Urinary bladder (tissue), 2 donors: Measurements from ENCODE around the gene KCTD20. TPM values are rescaled to one million over a fixed set of nuclear protein-coding genes. Genes with fewer than 3 reads are reported as not detected.

Source experiments
- polyA plus RNA-seq: library from polyadenylated mRNA; stranded (reverse); fragments of 200-250 nt; gene quantifications from one replicate; pipeline ENCODE4 v1.2.3, GENCODE V29; 2013
- small RNA-seq: library from RNA; depleted of rRNA; stranded (forward); fragments of <200 nt; gene quantifications from one replicate; pipeline ENCODE3, GENCODE V24; 2014
- total RNA-seq: library from RNA; depleted of rRNA; stranded (reverse); fragments of >200 nt; gene quantifications from one replicate; pipeline ENCODE4 v1.2.3, GENCODE V29; 2014
- donor health status: healthy.

Gene KCTD20
- total and polyA plus RNA-seq, 2 donors: 37.2 to 93.5 TPM

Small RNAs within 50 kb of the gene (small RNA-seq; reads per million reads assigned to genes)
- not detected for gene RN7SL502P

Other genes starting within 250 kb of the KCTD20 start
- 15.3 TPM for gene BRPF3, start 246.3 kb upstream of the KCTD20 start, total RNA-seq
- gene BRPF3, start 246.3 kb upstream of the KCTD20 start, polyA plus RNA-seq: 17.5 TPM
- not detected for gene PNPLA1, start 172.9 kb upstream of the KCTD20 start, total RNA-seq
- 0.13 TPM for gene PNPLA1, start 172.9 kb upstream of the KCTD20 start, polyA plus RNA-seq
- not detected for gene BNIP5, start 106.1 kb upstream of the KCTD20 start, total RNA-seq
- not detected for gene BNIP5, start 106.1 kb upstream of the KCTD20 start, polyA plus RNA-seq
- 0.79 TPM for gene ETV7, start 55.3 kb upstream of the KCTD20 start, total RNA-seq
- 1.5 TPM for gene ETV7, start 55.3 kb upstream of the KCTD20 start, polyA plus RNA-seq
- gene PXT1, start 146 bp upstream of the KCTD20 start, total RNA-seq: not detected
- gene PXT1, start 146 bp upstream of the KCTD20 start, polyA plus RNA-seq: 0.04 TPM
- gene STK38, start 104.5 kb downstream of the KCTD20 start, total RNA-seq: 43.6 TPM
- gene STK38, start 104.5 kb downstream of the KCTD20 start, polyA plus RNA-seq: 35.4 TPM
- 152 TPM for gene SRSF3, start 151.4 kb downstream of the KCTD20 start, total RNA-seq
- 285 TPM for gene SRSF3, start 151.4 kb downstream of the KCTD20 start, polyA plus RNA-seq
- gene CDKN1A, start 235.7 kb downstream of the KCTD20 start, total RNA-seq: 27.4 TPM
- 127 TPM for gene CDKN1A, start 235.7 kb downstream of the KCTD20 start, polyA plus RNA-seq